T-helper 17 cell (primary cell): ENCODE measurements around the gene GBX2. TPM values are rescaled to one million over a fixed set of nuclear protein-coding genes. Genes with fewer than 3 reads are reported as not detected.
A peak's percentile ranks its signal among the peaks of the same experiment; 100 is the strongest.
"Not testable (repeated sequence)": the region's sequence is repeated elsewhere in the genome, so short reads cannot be mapped to it uniquely, and the experiment has no call there.

Experiments used
- ATAC-seq: fragments of 150-1000 bp; cut with Tn5 transposase; 2 replicates; pipeline ENCODE4 v1.10.0; 2021; ENCODE audit warnings: mild to moderate bottlenecking, moderate library complexity
- DNase-seq, 3 donors: peaks; one replicate each; pipeline versions ENCODE4 v3.0.0 to v3.0.0-alpha.2; 2020 to 2021
- H3K9me3 ChIP-seq: one replicate; pipeline ENCODE4 v1.7.0; 2013; ENCODE audit warnings: low read length, mild to moderate bottlenecking; ENCODE audit not compliant: control insufficient read depth, poor library complexity, severe bottlenecking
- H3K27ac Mint-ChIP-seq: one replicate; pipeline ENCODE4 v1.8.0; 2022; ENCODE audit warnings: mild to moderate bottlenecking, moderate library complexity, mixed read lengths
- H3K27me3 Mint-ChIP-seq: one replicate; pipeline ENCODE4 v1.8.0; 2022; ENCODE audit warnings: mixed read lengths
- H3K36me3 Mint-ChIP-seq: one replicate; pipeline ENCODE4 v1.8.0; 2022; ENCODE audit warnings: low read depth, mixed read lengths
- H3K4me1 Mint-ChIP-seq: one replicate; pipeline ENCODE4 v1.8.0; 2022; ENCODE audit warnings: mild to moderate bottlenecking, mixed read lengths
- H3K4me3 Mint-ChIP-seq: one replicate; pipeline ENCODE4 v1.8.0; 2022; ENCODE audit warnings: mild to moderate bottlenecking, moderate library complexity, mixed read lengths
- total RNA-seq, 4 donors: library from RNA in 2 of 4; stranded (reverse) in 2 of 4; gene quantifications; one replicate each; pipeline ENCODE4 v1.2.3 and lab custom pipeline; 2022 to 2026

Gene GBX2
- total RNA-seq, 2 donors from 2014 or later = not detected

DNA sequence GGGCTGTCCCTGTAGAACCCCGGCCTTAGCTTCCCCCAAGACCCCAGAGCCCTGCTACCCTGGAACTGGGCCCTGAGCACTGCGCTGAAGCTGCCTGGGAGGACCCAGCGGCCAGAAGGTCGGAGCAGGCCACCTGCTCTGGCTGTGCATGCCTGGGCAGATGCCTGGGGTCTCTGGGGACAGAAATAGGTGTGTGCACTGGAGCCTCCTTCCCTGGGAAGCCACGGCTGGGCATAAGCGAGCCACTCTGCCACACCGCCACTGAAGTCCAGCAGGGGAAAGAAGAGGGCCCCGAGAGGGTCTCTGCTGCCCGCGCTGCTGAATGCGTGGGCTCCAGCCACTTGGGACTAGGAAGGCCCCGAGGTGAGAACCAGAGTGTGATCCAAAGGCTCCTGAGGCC lies 6.7 kb downstream of the GBX2 start:
- ATAC-seq (no peak), DNase-seq (no peak)
- H3K9me3 ChIP-seq = no peaks in the 10 kb centered on the region
- Mint-ChIP-seq H3K4me3 (peak overlapping the region; percentile 50), H3K36me3 (no peaks in the 10 kb centered on the region), H3K27ac (no peak overlapping the region), H3K4me1 (peaks cover 3% of the 10 kb centered on the region), H3K27me3 (peaks cover 70% of the 10 kb centered on the region)

- no peak for ATAC-seq
- peaks cover 70% of the 10 kb centered on the region for H3K27me3 Mint-ChIP-seq
Measured at GRCh38 chr2:236161082-236161462, 7.1 kb downstream of the GBX2 start.

GRCh38 chr2:236160366-236161081 lies 7.7 kb downstream of the GBX2 start:
- Mint-ChIP-seq H3K36me3 (no peaks in the 10 kb centered on the region), H3K4me1 (no peaks in the 10 kb centered on the region), H3K27ac (no peak overlapping the region), H3K4me3 (no peak overlapping the region), H3K27me3 (peaks cover 67% of the 10 kb centered on the region)
- no peak for ATAC-seq
- no peak for DNase-seq
- H3K9me3 ChIP-seq = no peaks in the 10 kb centered on the region

More at GRCh38 chr2:236161082-236161462, 7.1 kb downstream of the GBX2 start:
- no peaks in the 10 kb centered on the region for H3K9me3 ChIP-seq
- H3K4me3 Mint-ChIP-seq = no peak overlapping the region
- H3K4me1 Mint-ChIP-seq = no peaks in the 10 kb centered on the region
- no peaks in the 10 kb centered on the region for H3K36me3 Mint-ChIP-seq
- no peak overlapping the region for H3K27ac Mint-ChIP-seq
- DNase-seq = no peak

DNA sequence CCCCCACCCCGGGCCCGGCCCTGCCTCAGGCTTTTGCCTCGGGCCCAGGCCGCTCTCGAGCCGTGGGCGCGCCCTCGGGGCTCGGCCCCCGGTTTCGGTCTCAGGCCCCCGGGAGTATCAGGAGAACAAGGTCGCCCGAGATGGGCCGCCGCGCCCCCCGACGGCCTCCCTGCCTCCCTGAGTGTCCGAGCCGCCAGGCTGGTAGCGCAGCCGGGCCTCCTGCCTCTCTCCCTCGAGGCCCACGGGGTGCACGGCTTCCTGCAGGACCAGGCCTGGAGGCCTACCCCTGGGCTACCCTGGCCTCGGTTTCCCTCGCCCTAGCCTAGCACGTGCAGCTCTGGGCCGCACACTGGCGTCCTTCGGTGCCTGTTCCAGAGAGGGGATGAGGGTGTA lies 8.4 kb downstream of the GBX2 start:
- ATAC-seq (no peak), DNase-seq (no peak)
- no peaks in the 10 kb centered on the region for H3K4me1 Mint-ChIP-seq
- no peaks in the 10 kb centered on the region for H3K9me3 ChIP-seq
- no peak overlapping the region for H3K4me3 Mint-ChIP-seq
- H3K36me3 Mint-ChIP-seq = no peaks in the 10 kb centered on the region
- no peak overlapping the region for H3K27ac Mint-ChIP-seq
- peaks cover 66% of the 10 kb centered on the region for H3K27me3 Mint-ChIP-seq

- H3K9me3 ChIP-seq = no peaks in the 10 kb centered on the region
- no peak overlapping the region for H3K27ac Mint-ChIP-seq
- peaks cover 63% of the 10 kb centered on the region for H3K27me3 Mint-ChIP-seq
- ATAC-seq (no peak), DNase-seq (no peak)
- no peaks in the 10 kb centered on the region for H3K36me3 Mint-ChIP-seq
- no peaks in the 10 kb centered on the region for H3K4me1 Mint-ChIP-seq
- no peak overlapping the region for H3K4me3 Mint-ChIP-seq
Measured at GRCh38 chr2:236158969-236159777, 9.0 kb downstream of the GBX2 start.

GRCh38 chr2:236157815-236158498 lies 10.2 kb downstream of the GBX2 start:
- Mint-ChIP-seq H3K27ac (no peak overlapping the region), H3K4me3 (no peak overlapping the region), H3K36me3 (no peaks in the 10 kb centered on the region), H3K27me3 (peaks cover 63% of the 10 kb centered on the region), H3K4me1 (no peaks in the 10 kb centered on the region)
- ATAC-seq (no peak), DNase-seq (no peak)
- no peaks in the 10 kb centered on the region for H3K9me3 ChIP-seq

DNA sequence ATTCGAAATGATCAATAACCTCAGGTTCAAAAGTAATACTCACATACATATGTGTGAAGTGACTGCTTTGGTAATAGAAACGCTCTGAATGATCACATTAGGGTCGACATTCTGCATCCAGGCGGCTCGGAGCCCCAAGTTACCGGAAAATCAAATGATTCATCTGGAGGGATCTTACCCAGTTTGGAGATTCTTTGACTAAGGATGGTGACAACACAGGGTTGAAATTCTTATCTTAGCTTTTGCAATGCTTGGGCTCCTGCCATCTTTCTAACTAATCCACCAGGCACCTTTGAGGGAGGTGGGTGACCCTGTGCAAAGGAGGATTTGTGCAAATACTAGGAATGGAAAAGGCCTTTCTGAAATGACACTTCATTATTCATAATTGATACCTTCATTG lies 10.8 kb downstream of the GBX2 start:
- H3K27ac Mint-ChIP-seq = no peak overlapping the region
- no peaks in the 10 kb centered on the region for H3K9me3 ChIP-seq
- no peak overlapping the region for H3K4me3 Mint-ChIP-seq
- peaks cover 58% of the 10 kb centered on the region for H3K27me3 Mint-ChIP-seq
- H3K36me3 Mint-ChIP-seq = no peaks in the 10 kb centered on the region
- DNase-seq (no peak), ATAC-seq (no peak)
- no peaks in the 10 kb centered on the region for H3K4me1 Mint-ChIP-seq

GRCh38 chr2:236156860-236157194 lies 11.4 kb downstream of the GBX2 start:
- no peaks in the 10 kb centered on the region for H3K4me1 Mint-ChIP-seq

DNA sequence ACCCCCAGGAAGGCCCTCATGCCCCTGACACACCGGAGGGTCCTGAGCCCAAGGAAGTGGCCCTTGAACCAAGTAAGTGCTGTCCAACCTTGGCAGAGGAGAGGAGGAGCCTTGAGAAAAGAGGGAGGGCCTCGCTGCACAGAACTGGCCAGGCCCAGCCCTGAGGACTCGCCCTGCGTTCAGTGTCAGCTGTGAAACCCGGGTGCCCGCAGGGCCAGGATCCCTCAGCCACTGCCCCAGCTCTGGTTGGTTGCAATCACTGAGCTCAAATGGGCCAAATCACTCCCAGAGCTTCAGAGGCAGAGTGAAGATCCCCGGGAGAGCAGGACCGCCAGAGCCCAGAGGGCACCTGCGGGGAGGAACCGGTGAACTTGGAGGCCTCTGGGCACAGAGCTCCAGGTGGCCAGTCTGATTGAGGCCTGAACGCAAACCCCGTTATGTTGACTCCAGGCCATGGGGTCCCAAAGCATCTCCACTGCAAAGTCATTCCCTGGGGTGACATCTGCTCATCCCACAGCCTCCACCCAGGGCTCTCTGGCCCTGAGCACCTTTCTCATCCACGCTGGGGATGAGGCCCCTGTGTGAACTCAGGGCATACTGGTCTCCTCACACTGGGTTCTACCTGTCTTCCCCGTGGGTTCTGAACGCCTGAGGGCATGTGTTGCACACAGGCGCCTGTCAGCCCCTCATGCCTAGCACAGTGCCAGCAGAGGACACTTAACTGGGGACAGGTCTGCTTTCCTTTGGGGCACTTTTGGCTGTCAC lies 11.9 kb downstream of the GBX2 start:
- H3K9me3 ChIP-seq = no peaks in the 10 kb centered on the region
- Mint-ChIP-seq H3K27ac (no peak overlapping the region), H3K36me3 (no peaks in the 10 kb centered on the region), H3K4me3 (no peak overlapping the region), H3K4me1 (no peaks in the 10 kb centered on the region), H3K27me3 (peaks cover 47% of the 10 kb centered on the region)
- no peak for DNase-seq
- no peak for ATAC-seq

More at GRCh38 chr2:236156860-236157194, 11.4 kb downstream of the GBX2 start:
- H3K9me3 ChIP-seq = no peaks in the 10 kb centered on the region
- Mint-ChIP-seq H3K27me3 (peaks cover 53% of the 10 kb centered on the region), H3K4me3 (no peak overlapping the region), H3K36me3 (no peaks in the 10 kb centered on the region), H3K27ac (no peak overlapping the region)
- DNase-seq (no peak), ATAC-seq (no peak)

DNA sequence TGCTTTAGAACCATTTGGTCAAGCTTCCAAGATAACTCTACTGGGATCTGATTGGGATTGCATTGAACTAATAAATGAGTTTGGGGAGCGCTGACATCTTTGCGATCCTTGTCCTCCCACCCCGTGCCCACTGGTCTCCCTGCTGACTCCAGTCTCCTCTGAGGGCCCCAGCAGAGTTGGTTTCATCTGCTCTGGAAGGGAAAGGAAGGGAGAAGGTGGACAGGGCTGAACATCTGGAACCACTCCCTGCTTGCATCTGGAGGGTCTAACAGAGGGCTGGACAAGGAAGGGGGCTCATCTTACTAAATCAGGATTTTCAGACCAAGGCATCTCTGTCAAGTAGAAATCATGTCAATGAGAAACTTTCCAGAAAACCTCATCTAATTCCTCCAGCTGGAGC lies 12.8 kb downstream of the GBX2 start:
- DNase-seq (no peak), ATAC-seq (no peak)
- H3K27ac Mint-ChIP-seq = no peak overlapping the region
- no peaks in the 10 kb centered on the region for H3K4me1 Mint-ChIP-seq
- H3K36me3 Mint-ChIP-seq = no peaks in the 10 kb centered on the region
- H3K4me3 Mint-ChIP-seq = no peak overlapping the region
- H3K9me3 ChIP-seq = no peaks in the 10 kb centered on the region
- peaks cover 44% of the 10 kb centered on the region for H3K27me3 Mint-ChIP-seq

DNA sequence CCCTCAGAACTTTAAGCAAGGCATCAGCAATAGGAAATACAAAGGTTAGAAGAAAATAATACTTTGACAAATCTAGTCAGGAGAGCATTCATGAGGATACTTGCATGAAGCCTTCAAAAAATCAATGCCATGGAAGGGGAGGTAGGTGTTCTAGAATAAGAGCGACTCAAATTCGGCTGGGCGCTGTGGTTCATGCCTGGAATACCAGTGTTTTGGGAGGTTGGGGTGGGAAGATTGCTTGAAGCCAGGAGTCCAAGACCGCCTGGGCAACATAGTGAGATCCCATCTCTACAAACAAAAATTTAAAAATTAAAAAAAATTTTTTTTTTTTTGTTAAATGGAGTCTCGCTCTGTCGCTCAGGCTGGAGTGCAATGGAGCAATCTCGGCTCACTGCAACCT lies 21.8 kb downstream of the GBX2 start:
- Mint-ChIP-seq H3K4me3 (no peak overlapping the region), H3K4me1 (no peaks in the 10 kb centered on the region), H3K36me3 (peaks cover 2% of the 10 kb centered on the region), H3K27me3 (peaks cover 32% of the 10 kb centered on the region), H3K27ac (no peak overlapping the region)
- ATAC-seq (no peak), DNase-seq (no peak)
- no peaks in the 10 kb centered on the region for H3K9me3 ChIP-seq

DNA sequence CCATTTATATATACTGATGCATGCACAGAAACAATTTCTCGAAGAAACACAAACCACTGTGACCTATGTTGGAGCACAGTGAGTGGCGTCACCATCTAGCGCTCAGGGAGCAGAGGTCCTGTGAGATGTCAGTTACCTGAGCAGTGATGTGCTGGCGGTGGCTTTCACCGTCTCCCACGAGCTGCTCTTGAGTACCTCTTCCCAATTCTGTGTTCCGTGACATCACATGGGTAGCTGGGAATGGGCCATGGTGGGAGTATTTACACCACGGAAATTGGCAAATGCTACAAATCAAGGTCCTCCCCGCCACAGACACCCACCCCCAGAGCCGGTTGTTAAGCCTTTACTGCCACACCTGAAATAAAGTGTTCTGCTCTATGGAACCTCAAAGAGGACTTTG lies 24.4 kb downstream of the GBX2 start:
- ATAC-seq = no peak
- Mint-ChIP-seq H3K27me3 (peaks cover 46% of the 10 kb centered on the region), H3K4me1 (no peaks in the 10 kb centered on the region), H3K4me3 (no peak overlapping the region), H3K27ac (no peak overlapping the region), H3K36me3 (peaks cover 2% of the 10 kb centered on the region)
- no peaks in the 10 kb centered on the region for H3K9me3 ChIP-seq
- DNase-seq = no peak

DNA sequence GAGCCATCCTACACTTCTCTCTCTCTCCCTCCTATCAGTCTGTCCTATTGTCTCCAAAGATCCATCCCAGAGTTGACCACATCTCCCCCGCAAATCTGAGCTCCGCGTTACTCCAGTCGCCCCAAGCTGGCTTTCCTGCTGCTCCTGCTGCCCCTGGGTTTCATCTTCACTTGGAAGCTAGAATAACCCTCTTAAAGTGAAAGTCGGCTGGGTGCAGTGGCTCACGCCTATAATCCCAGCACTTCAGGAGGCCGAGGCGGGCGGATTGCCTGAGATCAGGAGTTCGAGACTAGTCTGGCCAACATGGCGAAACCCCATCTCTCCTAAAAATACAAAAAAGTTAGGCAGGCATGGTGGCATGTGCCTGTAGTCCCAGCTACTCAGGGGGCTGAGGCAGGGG lies 26.6 kb downstream of the GBX2 start:
- H3K4me1 Mint-ChIP-seq, H3K4me3 Mint-ChIP-seq, H3K27ac Mint-ChIP-seq, H3K36me3 Mint-ChIP-seq, DNase-seq, H3K9me3 ChIP-seq, ATAC-seq: not testable (repeated sequence)
- peaks cover 48% of the 10 kb centered on the region for H3K27me3 Mint-ChIP-seq
